PC-9 (cell line): ENCODE data around the gene COL4A6. TPM values are rescaled to one million over a fixed set of nuclear protein-coding genes. Genes with fewer than 3 reads are reported as not detected.

Experiments
- BruUV-seq: library from RNA; stranded (reverse); fragments of 400-500 nt; replicated peaks from 2 replicates; lab custom pipeline; 2021; lab: Mats Ljungman, UMichigan
- CTCF ChIA-PET: fragments of 300-600 bp; sonication (Branson Sonifier 250); formaldehyde crosslinking; loops from one replicate; lab custom pipeline; 2022; ENCODE audit warnings: antibody characterized with exemption; lab: Charles Lee
- POLR2A ChIA-PET: fragments of 300-600 bp; sonication (Branson Sonifier 250); formaldehyde crosslinking; loops from one replicate; lab custom pipeline; 2022; ENCODE audit warnings: antibody characterized with exemption; ENCODE audit not compliant: unreplicated experiment; lab: Charles Lee
- DNase-seq, 2 experiments: peaks; one replicate each; pipeline versions ENCODE4 v3.0.0 to v3.0.0-alpha.2; 2015 to 2022; ENCODE audit warnings: mixed read lengths in 1 of 2
- H2AFZ ChIP-seq: fragments of 200-600 bp; sonication (generic); 2 replicates; pipeline ENCODE4 v1.8.1; 2017; ENCODE audit warnings: antibody characterized with exemption
- H3F3A ChIP-seq: fragments of 200-600 bp; sonication (generic); 2 replicates; pipeline ENCODE4 v1.8.1; 2017; ENCODE audit warnings: antibody characterized with exemption, mild to moderate bottlenecking, low read depth; ENCODE audit not compliant: insufficient read depth
- H3K27ac ChIP-seq: fragments of 200-600 bp; sonication (generic); 2 replicates; pipeline ENCODE4 v1.6.1; 2016; ENCODE audit warnings: mixed run types
- H3K27me3 ChIP-seq: fragments of 200-600 bp; sonication (generic); 2 replicates; pipeline ENCODE4 v1.6.1; 2016; ENCODE audit warnings: low read depth, mixed run types; ENCODE audit not compliant: insufficient read depth
- H3K36me3 ChIP-seq: fragments of 200-600 bp; sonication (generic); 2 replicates; pipeline ENCODE4 v1.6.1; 2016; ENCODE audit warnings: low read depth, mixed run types
- H3K4me1 ChIP-seq: fragments of 200-600 bp; sonication (generic); replicated peaks from 2 replicates; pipeline ENCODE4 v1.6.1; 2016; ENCODE audit warnings: mixed run types; ENCODE audit not compliant: insufficient read depth
- H3K4me2 ChIP-seq: fragments of 200-600 bp; sonication (generic); 2 replicates; pipeline ENCODE4 v1.6.1; 2017; ENCODE audit warnings: mixed run types
- H3K4me3 ChIP-seq: fragments of 200-600 bp; sonication (generic); 2 replicates; pipeline ENCODE4 v1.6.1; 2016; ENCODE audit warnings: mixed run types
- H3K79me2 ChIP-seq: fragments of 200-600 bp; sonication (generic); 2 replicates; pipeline ENCODE4 v1.6.1; 2017; ENCODE audit warnings: low read depth, mixed run types
- H3K9me2 ChIP-seq: fragments of 200-600 bp; sonication (generic); 2 replicates; pipeline ENCODE4 v1.8.1; 2017; ENCODE audit warnings: mild to moderate bottlenecking; ENCODE audit not compliant: insufficient read depth
- H3K9me3 ChIP-seq: fragments of 200-600 bp; sonication (generic); 2 replicates; pipeline ENCODE4 v1.8.1; 2016; ENCODE audit warnings: low read depth; ENCODE audit not compliant: insufficient read depth
- H4K20me1 ChIP-seq: fragments of 200-600 bp; sonication (generic); 2 replicates; pipeline ENCODE4 v1.8.1; 2017; ENCODE audit not compliant: insufficient read depth
- CTCF ChIP-seq: fragments of 200-600 bp; sonication (generic); conservative IDR thresholded peaks from 2 replicates; pipeline ENCODE4 v1.6.1; 2017; ENCODE audit warnings: mixed run types, antibody characterized with exemption, mild to moderate bottlenecking, moderate library complexity
- EZH2 ChIP-seq: fragments of 200-600 bp; sonication (generic); IDR thresholded peaks from 2 replicates; pipeline ENCODE4 v1.8.0; 2017; ENCODE audit warnings: antibody characterized with exemption, low read depth
- intact Hi-C: fragments of 100-400 bp; cut with micrococcal nuclease; formaldehyde crosslinking; loops from one replicate; pipeline ENCODE4 v1.10.0; 2022; ENCODE audit not compliant: unreplicated experiment
- total RNA-seq: library from RNA; stranded (reverse); gene quantifications from 2 replicates; pipeline ENCODE4 v1.2.3, GENCODE V29; 2021

The COL4A6 gene
- total RNA-seq, 1 experiment from 2014 or later, result 15.5 TPM

GRCh38 chrX:108230574-108230973 lies 207.6 kb downstream of the COL4A6 start:
- intact Hi-C loops, result no loop called here
- BruUV-seq, result no TSS peak
- H3F3A ChIP-seq, result no peaks in the 10 kb centered on the region

GRCh38 chrX:108224727-108225621 lies 213.2 kb downstream of the COL4A6 start:
- no peaks in the 10 kb centered on the region for H3K4me1 ChIP-seq
- H3K4me2 ChIP-seq, result no peak overlapping the region
- no peaks in the 10 kb centered on the region for H4K20me1 ChIP-seq
- CTCF ChIA-PET, result interaction anchor here (0.6 to 1.1 kb wide), 7 partner anchors 12 to 340 kb away, joined by 3 to 5 read pairs (median 3); no protein-coding TSS in a partner anchor
- no peaks in the 10 kb centered on the region for H3K27me3 ChIP-seq
- H3K27ac ChIP-seq, result no peak overlapping the region
- no peaks in the 10 kb centered on the region for H3K9me2 ChIP-seq
- intact Hi-C loops, result loop anchor here (1.0 kb wide), 1 partner anchor 312 kb away; no protein-coding TSS in a partner anchor
- POLR2A ChIA-PET, result no interaction called here
- DNase-seq, result peak in 1 of 2 experiments; percentile 7
- no peaks in the 10 kb centered on the region for H3F3A ChIP-seq
- H3K36me3 ChIP-seq, result no peaks in the 10 kb centered on the region
- H3K4me3 ChIP-seq, result no peak overlapping the region
- H3K79me2 ChIP-seq, result no peaks in the 10 kb centered on the region
- no peak overlapping the region for H2AFZ ChIP-seq
- no TSS peak for BruUV-seq
- no peak for TF ChIP-seq EZH2
- TF ChIP-seq CTCF, result peak; percentile 85
- no peaks in the 10 kb centered on the region for H3K9me3 ChIP-seq

More at GRCh38 chrX:108230574-108230973, 207.6 kb downstream of the COL4A6 start:
- Histone ChIP-seq H4K20me1 (no peaks in the 10 kb centered on the region), H3K4me1 (no peaks in the 10 kb centered on the region), H3K9me3 (no peaks in the 10 kb centered on the region), H3K4me3 (no peak overlapping the region), H3K27me3 (no peaks in the 10 kb centered on the region), H3K9me2 (no peaks in the 10 kb centered on the region), H2AFZ (no peak overlapping the region), H3K27ac (no peak overlapping the region), H3K79me2 (no peaks in the 10 kb centered on the region), H3K4me2 (no peak overlapping the region), H3K36me3 (no peaks in the 10 kb centered on the region)
- no peak for DNase-seq
- POLR2A ChIA-PET, result no interaction called here
- TF ChIP-seq EZH2, result no peak
- TF ChIP-seq CTCF, result no peak
- CTCF ChIA-PET, result no interaction called here

GRCh38 chrX:108224218-108224617 lies 214.0 kb downstream of the COL4A6 start:
- H4K20me1 ChIP-seq, result no peaks in the 10 kb centered on the region
- H3F3A ChIP-seq, result no peaks in the 10 kb centered on the region
- no peak overlapping the region for H2AFZ ChIP-seq
- no peaks in the 10 kb centered on the region for H3K9me2 ChIP-seq
- no peak overlapping the region for H3K4me3 ChIP-seq
- no peak overlapping the region for H3K4me2 ChIP-seq
- no peak for DNase-seq
- no peak overlapping the region for H3K27ac ChIP-seq
- no peaks in the 10 kb centered on the region for H3K27me3 ChIP-seq
- H3K9me3 ChIP-seq, result no peaks in the 10 kb centered on the region
- intact Hi-C loops, result loop anchor here (1.0 kb wide), 1 partner anchor 313 kb away; no protein-coding TSS in a partner anchor
- H3K79me2 ChIP-seq, result no peaks in the 10 kb centered on the region
- TF ChIP-seq EZH2 (no peak), CTCF (no peak)
- no peaks in the 10 kb centered on the region for H3K36me3 ChIP-seq
- ChIA-PET POLR2A (no interaction called here), CTCF (interaction anchor here (0.5 to 1.1 kb wide), 8 partner anchors 13 to 341 kb away, joined by 3 to 5 read pairs (median 3); no protein-coding TSS in a partner anchor)
- no TSS peak for BruUV-seq
- no peaks in the 10 kb centered on the region for H3K4me1 ChIP-seq
